ENCODE data around the gene MICAL2.

The MICAL2 gene

GRCh38 chr11:12267921-12268320 is 157.5 kb downstream of the MICAL2 start:
- Mint-ChIP-seq H3K36me3 (no peaks in the 10 kb centered on the region), H3K9me3 (ENCODE audit: low read depth) (no peaks in the 10 kb centered on the region), H3K27me3 (no peaks in the 10 kb centered on the region), H3K4me3 (no peak overlapping the region), H3K27ac (no peak overlapping the region), H3K4me1 (ENCODE audit: low read depth) (no peaks in the 10 kb centered on the region)

DNA sequence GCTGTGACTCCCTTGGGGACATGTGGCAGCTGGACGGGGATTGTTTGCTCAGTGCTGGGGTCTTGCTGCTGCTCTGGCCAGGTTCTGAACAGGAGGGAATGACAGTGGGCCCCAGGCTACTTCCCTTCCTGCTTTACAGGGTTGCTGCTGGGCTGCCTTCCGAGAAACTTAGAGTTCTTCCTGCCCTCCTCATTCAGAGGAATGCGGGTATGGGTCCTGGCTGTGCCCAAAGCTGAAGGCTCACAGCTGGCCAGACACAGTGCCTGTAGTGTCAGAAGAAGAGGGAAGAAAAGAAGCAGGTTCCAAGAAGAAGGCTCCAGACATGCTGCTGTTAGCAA is 158.7 kb downstream of the MICAL2 start:
- Mint-ChIP-seq H3K4me3 (no peak overlapping the region), H3K4me1 (ENCODE audit: low read depth) (no peaks in the 10 kb centered on the region), H3K27ac (no peak overlapping the region), H3K9me3 (ENCODE audit: low read depth) (no peaks in the 10 kb centered on the region), H3K27me3 (no peaks in the 10 kb centered on the region), H3K36me3 (no peaks in the 10 kb centered on the region)

DNA sequence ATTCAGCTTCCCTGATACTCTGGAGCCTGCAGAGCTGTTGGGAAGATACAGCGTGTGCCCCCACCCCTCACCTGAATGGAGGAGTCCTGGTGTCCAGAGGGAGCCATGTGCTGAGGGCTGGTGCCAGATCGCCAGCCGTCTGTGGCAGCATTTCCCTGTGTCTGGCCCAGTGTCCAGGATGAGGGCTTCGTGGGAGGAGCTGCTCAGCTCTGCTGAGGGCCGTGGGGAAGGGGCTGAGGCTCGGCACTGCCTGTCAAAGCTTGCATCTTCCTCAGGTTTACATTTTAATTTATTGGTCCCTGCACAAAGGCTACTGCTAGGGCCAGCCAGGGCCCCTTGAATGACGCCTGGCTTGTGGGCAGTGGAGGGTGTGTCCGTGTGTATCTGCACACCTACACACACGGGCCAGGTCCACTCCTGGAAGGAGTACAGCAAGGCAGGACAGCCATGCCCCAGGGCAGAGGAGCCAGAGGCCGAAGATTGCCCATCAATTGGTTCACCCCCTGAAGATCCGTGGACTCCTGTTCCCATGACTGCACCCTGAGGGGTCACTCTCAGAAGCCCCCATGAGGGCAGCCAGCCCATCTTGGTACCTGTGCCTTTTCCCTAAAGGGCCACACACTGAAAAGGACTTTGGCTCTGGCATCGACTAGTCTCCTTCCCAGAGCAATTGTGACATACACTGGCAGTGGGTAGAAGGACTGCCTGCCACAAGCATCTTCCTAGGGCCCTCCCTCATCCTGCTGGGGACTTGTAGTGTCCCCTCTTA is 159.2 kb downstream of the MICAL2 start:
- Mint-ChIP-seq H3K4me3 (no peak overlapping the region), H3K27ac (no peak overlapping the region), H3K36me3 (no peaks in the 10 kb centered on the region), H3K9me3 (ENCODE audit: low read depth) (no peaks in the 10 kb centered on the region), H3K4me1 (ENCODE audit: low read depth) (no peaks in the 10 kb centered on the region), H3K27me3 (no peaks in the 10 kb centered on the region)

- Mint-ChIP-seq H3K4me1 (ENCODE audit: low read depth) (no peaks in the 10 kb centered on the region), H3K4me3 (no peak overlapping the region), H3K9me3 (ENCODE audit: low read depth) (no peaks in the 10 kb centered on the region), H3K27ac (no peak overlapping the region), H3K36me3 (no peaks in the 10 kb centered on the region), H3K27me3 (no peaks in the 10 kb centered on the region)
Observed at GRCh38 chr11:12270215-12270797, 159.9 kb downstream of the MICAL2 start.

GRCh38 chr11:12270817-12271216 is 160.4 kb downstream of the MICAL2 start:
- Mint-ChIP-seq H3K4me1 (ENCODE audit: low read depth) (no peaks in the 10 kb centered on the region), H3K36me3 (no peaks in the 10 kb centered on the region), H3K27ac (no peak overlapping the region), H3K27me3 (no peaks in the 10 kb centered on the region), H3K4me3 (no peak overlapping the region), H3K9me3 (ENCODE audit: low read depth) (no peaks in the 10 kb centered on the region)

GRCh38 chr11:12271241-12271640 is 160.9 kb downstream of the MICAL2 start:
- Mint-ChIP-seq H3K27ac (no peak overlapping the region), H3K4me1 (ENCODE audit: low read depth) (no peaks in the 10 kb centered on the region), H3K9me3 (ENCODE audit: low read depth) (no peaks in the 10 kb centered on the region), H3K36me3 (no peaks in the 10 kb centered on the region), H3K27me3 (no peaks in the 10 kb centered on the region), H3K4me3 (no peak overlapping the region)

DNA sequence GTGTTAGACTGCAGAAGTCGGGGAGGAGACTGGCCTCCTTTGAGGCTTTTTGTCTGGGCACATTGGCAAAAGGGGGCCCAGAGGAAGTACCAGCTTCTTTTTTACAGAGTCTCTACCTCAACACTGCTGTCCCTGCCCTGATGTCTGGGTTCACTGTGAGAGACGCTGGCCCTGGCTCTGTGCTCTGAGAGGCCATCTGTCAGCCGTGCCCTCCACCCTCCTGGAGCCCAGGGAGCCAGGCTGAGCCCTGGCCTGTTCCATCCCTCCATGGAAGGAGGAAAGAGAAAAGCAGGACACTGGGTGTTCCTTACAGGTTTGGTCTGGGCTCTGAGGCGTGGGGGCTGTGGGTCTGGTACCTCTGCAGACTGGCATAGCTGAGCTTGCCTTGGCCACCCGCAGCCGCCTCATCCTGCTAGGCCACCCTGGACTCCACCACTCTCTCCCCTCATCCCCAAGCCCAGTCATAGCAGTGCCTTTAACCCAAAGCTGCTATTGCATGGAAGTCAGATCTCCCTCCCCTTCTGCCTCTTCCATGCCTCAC is 161.5 kb downstream of the MICAL2 start:
- no peaks in the 10 kb centered on the region for H3K9me3 Mint-ChIP-seq (ENCODE audit: low read depth)
- no peaks in the 10 kb centered on the region for H3K4me1 Mint-ChIP-seq (ENCODE audit: low read depth)
- H3K4me3 Mint-ChIP-seq: no peak overlapping the region
- H3K27ac Mint-ChIP-seq: no peak overlapping the region
- no peaks in the 10 kb centered on the region for H3K36me3 Mint-ChIP-seq
- no peaks in the 10 kb centered on the region for H3K27me3 Mint-ChIP-seq

- H3K36me3 Mint-ChIP-seq: no peaks in the 10 kb centered on the region
- H3K27me3 Mint-ChIP-seq: no peaks in the 10 kb centered on the region
- H3K4me3 Mint-ChIP-seq: no peak overlapping the region
- H3K9me3 Mint-ChIP-seq (ENCODE audit: low read depth): no peaks in the 10 kb centered on the region
- no peak overlapping the region for H3K27ac Mint-ChIP-seq
- H3K4me1 Mint-ChIP-seq (ENCODE audit: low read depth): no peaks in the 10 kb centered on the region
Observed at GRCh38 chr11:12272821-12273617, 162.6 kb downstream of the MICAL2 start.

DNA sequence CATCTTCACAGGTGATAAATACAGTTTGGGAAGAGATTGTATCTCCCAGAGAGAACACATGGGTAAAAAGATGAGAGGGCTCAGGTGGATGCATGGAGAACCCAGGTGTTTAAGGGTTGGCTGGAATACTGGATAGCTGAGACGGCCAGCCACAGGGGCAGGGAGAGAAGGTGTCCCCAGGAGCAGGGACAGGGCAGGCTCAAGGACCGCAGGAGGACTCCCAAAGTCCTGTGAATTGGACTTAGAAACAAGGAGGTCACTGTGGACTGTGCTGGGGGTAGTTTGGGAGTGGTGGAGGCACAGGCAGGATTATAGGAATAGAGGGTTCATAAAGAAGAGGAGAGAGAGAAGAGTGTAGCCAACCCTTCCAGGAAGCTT is 163.2 kb downstream of the MICAL2 start:
- Mint-ChIP-seq H3K4me1 (ENCODE audit: low read depth) (no peaks in the 10 kb centered on the region), H3K9me3 (ENCODE audit: low read depth) (no peaks in the 10 kb centered on the region), H3K27me3 (no peaks in the 10 kb centered on the region), H3K27ac (no peak overlapping the region), H3K4me3 (no peak overlapping the region), H3K36me3 (no peaks in the 10 kb centered on the region)

GRCh38 chr11:12274056-12274455 is 163.7 kb downstream of the MICAL2 start:
- Mint-ChIP-seq H3K9me3 (ENCODE audit: low read depth) (no peaks in the 10 kb centered on the region), H3K4me3 (no peak overlapping the region), H3K27ac (no peak overlapping the region), H3K36me3 (no peaks in the 10 kb centered on the region), H3K4me1 (ENCODE audit: low read depth) (no peaks in the 10 kb centered on the region), H3K27me3 (no peaks in the 10 kb centered on the region)

GRCh38 chr11:12274558-12275197 is 164.3 kb downstream of the MICAL2 start:
- no peaks in the 10 kb centered on the region for H3K4me1 Mint-ChIP-seq (ENCODE audit: low read depth)
- no peaks in the 10 kb centered on the region for H3K36me3 Mint-ChIP-seq
- no peaks in the 10 kb centered on the region for H3K27me3 Mint-ChIP-seq
- H3K4me3 Mint-ChIP-seq: no peak overlapping the region
- H3K27ac Mint-ChIP-seq: no peak overlapping the region
- H3K9me3 Mint-ChIP-seq (ENCODE audit: low read depth): no peaks in the 10 kb centered on the region

DNA sequence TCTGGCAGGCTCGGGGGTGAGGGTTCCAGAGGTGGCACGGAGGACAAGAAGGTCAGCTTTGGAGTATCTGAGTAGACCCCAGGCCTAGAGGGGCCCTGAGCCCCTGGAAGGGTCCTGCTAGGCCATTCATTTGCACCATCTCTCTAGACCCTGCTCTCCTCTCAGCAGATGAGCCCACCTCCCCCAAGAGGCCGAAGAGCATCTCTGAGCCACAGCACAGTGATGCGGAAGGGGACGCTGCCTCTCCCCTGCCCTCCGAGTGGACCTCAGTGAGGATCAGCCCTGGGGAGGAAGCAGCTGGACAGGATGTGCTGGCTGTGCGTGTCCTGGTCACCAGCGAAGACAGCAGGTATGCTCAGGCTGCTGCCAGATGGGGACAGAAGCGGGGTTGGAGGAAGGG is 165.4 kb downstream of the MICAL2 start:
- Mint-ChIP-seq H3K27me3 (no peaks in the 10 kb centered on the region), H3K4me3 (no peak overlapping the region), H3K27ac (no peak overlapping the region), H3K36me3 (no peaks in the 10 kb centered on the region), H3K9me3 (ENCODE audit: low read depth) (no peaks in the 10 kb centered on the region), H3K4me1 (ENCODE audit: low read depth) (peaks cover 2% of the 10 kb centered on the region)

DNA sequence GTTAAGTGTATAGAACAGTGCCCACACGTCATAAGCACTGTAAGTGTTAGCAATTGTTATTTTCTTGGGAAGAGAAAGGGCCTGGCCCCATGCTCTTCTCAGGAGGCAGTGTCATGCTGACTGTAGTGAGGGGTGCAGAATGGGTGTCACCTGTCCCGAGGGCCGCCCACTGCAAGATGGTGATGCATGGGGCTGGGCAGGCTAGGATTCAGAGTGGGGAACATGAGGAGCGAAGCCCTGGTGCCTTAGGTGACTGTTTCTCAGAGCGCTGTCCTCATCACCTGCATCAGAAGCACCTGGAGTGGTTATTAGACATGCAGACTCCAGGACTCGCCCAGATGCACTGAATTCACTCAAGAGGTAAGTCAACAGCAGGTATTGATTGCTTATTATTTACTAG is 166.0 kb downstream of the MICAL2 start:
- H3K4me1 Mint-ChIP-seq (ENCODE audit: low read depth): peaks cover 3% of the 10 kb centered on the region
- H3K27ac Mint-ChIP-seq: no peak overlapping the region
- no peaks in the 10 kb centered on the region for H3K36me3 Mint-ChIP-seq
- no peak overlapping the region for H3K4me3 Mint-ChIP-seq
- no peaks in the 10 kb centered on the region for H3K9me3 Mint-ChIP-seq (ENCODE audit: low read depth)
- no peaks in the 10 kb centered on the region for H3K27me3 Mint-ChIP-seq

- no peaks in the 10 kb centered on the region for H3K27me3 Mint-ChIP-seq
- no peaks in the 10 kb centered on the region for H3K36me3 Mint-ChIP-seq
- H3K4me3 Mint-ChIP-seq: no peak overlapping the region
- peaks cover 6% of the 10 kb centered on the region for H3K4me1 Mint-ChIP-seq (ENCODE audit: low read depth)
- H3K27ac Mint-ChIP-seq: no peak overlapping the region
- H3K9me3 Mint-ChIP-seq (ENCODE audit: low read depth): no peaks in the 10 kb centered on the region
Observed at GRCh38 chr11:12276831-12277475, 166.6 kb downstream of the MICAL2 start.

Measured in activated naive CD8-positive, alpha-beta T cell (primary cell).